GM18508 (cell line): Measurements from ENCODE around the gene TUBA1B.
A peak's percentile ranks its signal among the peaks of the same experiment; 100 is the strongest.
"Not testable (repeated sequence)": the region's sequence is repeated elsewhere in the genome, so short reads cannot be mapped to it uniquely, and the experiment has no call there.

Experiments used
- ATAC-seq: cut with Tn5 transposase; IDR thresholded peaks from one replicate; pipeline ENCODE4 v1.9.1; 2021; ENCODE audit warnings: moderate number of reproducible peaks; ENCODE audit not compliant: insufficient read depth, unreplicated experiment

TUBA1B gene

GRCh38 chr12:49129332-49130150 is 1.7 kb downstream of the TUBA1B start:
- ATAC-seq: no peak

- not testable (repeated sequence) for ATAC-seq
Measured at GRCh38 chr12:49127971-49128370, 3.2 kb downstream of the TUBA1B start.

GRCh38 chr12:49126852-49127763 is 4.1 kb downstream of the TUBA1B start:
- ATAC-seq: no peak

- no peak for ATAC-seq
Measured at GRCh38 chr12:49121047-49121696, 10.0 kb downstream of the TUBA1B start.

GRCh38 chr12:49111206-49111605 is 20.0 kb downstream of the TUBA1B start:
- no peak for ATAC-seq

GRCh38 chr12:49110464-49111155 is 20.6 kb downstream of the TUBA1B start, which contains the start of gene LMBR1L:
LMBR1L (minus strand) TSS chr12:49110847; CDS start chr12:49110555, 292 bp downstream.
- peak; percentile 96 for ATAC-seq

GRCh38 chr12:49109641-49110463 is 21.3 kb downstream of the TUBA1B start:
- no peak for ATAC-seq

- no peak for ATAC-seq
Measured at GRCh38 chr12:49108958-49109404, 22.2 kb downstream of the TUBA1B start.

GRCh38 chr12:49105504-49106084 is 25.6 kb downstream of the TUBA1B start:
- ATAC-seq: no peak

GRCh38 chr12:49104822-49105221 is 26.4 kb downstream of the TUBA1B start:
- ATAC-seq: no peak

- ATAC-seq: no peak
Measured at GRCh38 chr12:49100380-49100779, 30.8 kb downstream of the TUBA1B start.

GRCh38 chr12:49098703-49099102 is 32.5 kb downstream of the TUBA1B start:
- ATAC-seq: no peak

GRCh38 chr12:49098035-49098451 is 33.2 kb downstream of the TUBA1B start:
- ATAC-seq: no peak

GRCh38 chr12:49097381-49097780 is 33.8 kb downstream of the TUBA1B start:
- no peak for ATAC-seq

GRCh38 chr12:49094975-49095365 is 36.2 kb downstream of the TUBA1B start:
- no peak for ATAC-seq

GRCh38 chr12:49094160-49094974 is 36.8 kb downstream of the TUBA1B start, which contains the start of gene DHH:
DHH (minus strand) TSS chr12:49094801; CDS start chr12:49094512, 289 bp downstream.
- no peak for ATAC-seq

- no peak for ATAC-seq
Measured at GRCh38 chr12:49093792-49094159, 37.4 kb downstream of the TUBA1B start.
